GM23338 (cell line): ENCODE data around the gene STRA8. TPM values are rescaled to one million over a fixed set of nuclear protein-coding genes. Genes with fewer than 3 reads are reported as not detected.

Experiments used
- ATAC-seq: fragments of 200-7000 bp; cut with Tn5 transposase; 3 replicates; pipeline ENCODE4 v1.9.1; 2020
- DNase-seq: peaks from one replicate; pipeline ENCODE4 v3.0.0-alpha.2; 2015; ENCODE audit warnings: low spot score
- H2AFZ ChIP-seq: fragments of 200-600 bp; sonication (generic); 2 replicates; pipeline ENCODE4 v1.8.0; 2016; ENCODE audit warnings: antibody characterized with exemption, mild to moderate bottlenecking, moderate library complexity
- H3F3A ChIP-seq: fragments of 200-600 bp; sonication (generic); replicated peaks from 2 replicates; pipeline ENCODE4 v1.8.0; 2017; ENCODE audit warnings: antibody characterized with exemption, mixed run types, low read depth
- H3K27ac ChIP-seq: fragments of 200-600 bp; sonication (generic); 2 replicates; pipeline ENCODE4 v1.6.1; 2016; ENCODE audit warnings: low read depth
- H3K27me3 ChIP-seq: fragments of 200-600 bp; sonication (generic); 2 replicates; pipeline ENCODE4 v1.8.0; 2016; ENCODE audit warnings: mild to moderate bottlenecking, mixed run types, moderate library complexity; ENCODE audit not compliant: insufficient read depth
- H3K36me3 ChIP-seq: fragments of 200-600 bp; sonication (generic); 2 replicates; pipeline ENCODE4 v1.8.0; 2016; ENCODE audit warnings: mild to moderate bottlenecking; ENCODE audit not compliant: insufficient read depth
- H3K4me1 ChIP-seq: fragments of 200-600 bp; sonication (generic); 2 replicates; pipeline ENCODE4 v1.8.0; 2016; ENCODE audit warnings: mild to moderate bottlenecking, moderate library complexity; ENCODE audit not compliant: insufficient read depth
- H3K4me2 ChIP-seq: fragments of 200-600 bp; sonication (generic); 2 replicates; pipeline ENCODE4 v1.7.1; 2017; ENCODE audit warnings: mixed run types
- H3K4me3 ChIP-seq: fragments of 200-600 bp; sonication (generic); 2 replicates; pipeline ENCODE4 v1.6.1; 2016; ENCODE audit warnings: mixed run types
- H3K79me2 ChIP-seq: fragments of 200-600 bp; sonication (generic); replicated peaks from 2 replicates; pipeline ENCODE4 v1.8.0; 2017; ENCODE audit warnings: mild to moderate bottlenecking; ENCODE audit not compliant: insufficient read depth
- H3K9me2 ChIP-seq: fragments of 200-600 bp; sonication (generic); 2 replicates; pipeline ENCODE4 v1.8.0; 2017; ENCODE audit not compliant: insufficient read depth
- H4K20me1 ChIP-seq: fragments of 200-600 bp; sonication (generic); replicated peaks from 2 replicates; pipeline ENCODE4 v1.8.0; 2017; ENCODE audit warnings: mild to moderate bottlenecking; ENCODE audit not compliant: insufficient read depth
- H3K27ac Mint-ChIP-seq: 2 replicates; pipeline ENCODE4 v1.8.0; 2020; ENCODE audit warnings: inconsistent platforms, mild to moderate bottlenecking, moderate library complexity, mixed read lengths
- H3K27me3 Mint-ChIP-seq: 3 replicates; pipeline ENCODE4 v1.8.0; 2022; ENCODE audit warnings: low read depth, mild to moderate bottlenecking, moderate library complexity, mixed read lengths, inconsistent platforms; ENCODE audit not compliant: insufficient read depth, poor library complexity
- H3K36me3 Mint-ChIP-seq: 3 replicates; pipeline ENCODE4 v1.8.0; 2021; ENCODE audit warnings: low read depth, mild to moderate bottlenecking, inconsistent platforms, moderate library complexity, mixed read lengths
- H3K4me1 Mint-ChIP-seq: 3 replicates; pipeline ENCODE4 v1.8.0; 2020; ENCODE audit warnings: mild to moderate bottlenecking, inconsistent platforms, mixed read lengths
- H3K4me3 Mint-ChIP-seq: 3 replicates; pipeline ENCODE4 v1.8.0; 2021; ENCODE audit warnings: moderate library complexity, mild to moderate bottlenecking, inconsistent platforms, mixed read lengths
- H3K9me3 Mint-ChIP-seq: 3 replicates; pipeline ENCODE4 v1.8.0; 2020; ENCODE audit warnings: moderate library complexity, mild to moderate bottlenecking, inconsistent platforms, mixed read lengths
- CREB1 ChIP-seq: fragments of 250-450 bp; sonication (Bioruptor Pico); IDR thresholded peaks from 2 replicates; pipeline ENCODE4 v1.5.0; 2020; ENCODE audit warnings: low read depth, mild to moderate bottlenecking, moderate library complexity
- EZH2 ChIP-seq: fragments of 200-600 bp; sonication (generic); IDR thresholded peaks from one replicate; pipeline ENCODE4 v1.8.0; 2017; ENCODE audit warnings: antibody characterized with exemption, mild to moderate bottlenecking, low read depth; ENCODE audit not compliant: unreplicated experiment
- EZH2phosphoT487 ChIP-seq: fragments of 200-600 bp; sonication (generic); IDR thresholded peaks from one replicate; pipeline ENCODE4 v1.8.1; 2018; ENCODE audit warnings: antibody characterized with exemption; ENCODE audit not compliant: unreplicated experiment
- JUNB ChIP-seq: IDR thresholded peaks from one replicate; pipeline ENCODE4 v1.6.1; 2016; ENCODE audit warnings: antibody characterized with exemption; ENCODE audit not compliant: unreplicated experiment
- NANOG ChIP-seq: IDR thresholded peaks from 2 replicates; pipeline ENCODE4 v1.6.1; 2016; ENCODE audit warnings: antibody characterized with exemption, borderline replicate concordance
- STAT1 ChIP-seq: IDR thresholded peaks from one replicate; pipeline ENCODE4 v1.6.1; 2016; ENCODE audit warnings: antibody characterized with exemption; ENCODE audit not compliant: unreplicated experiment
- ZNF114 ChIP-seq: fragments of 250-450 bp; sonication (Bioruptor Pico); IDR thresholded peaks from 2 replicates; pipeline ENCODE4 v1.5.0; 2020; ENCODE audit warnings: mild to moderate bottlenecking, moderate library complexity
- ZNF331 ChIP-seq: fragments of 250-450 bp; sonication (Bioruptor Pico); IDR thresholded peaks from 2 replicates; pipeline ENCODE4 v1.5.0; 2020; ENCODE audit warnings: low read depth, mild to moderate bottlenecking, moderate library complexity
- polyA plus RNA-seq: library from polyadenylated mRNA; unstranded; fragments of >200 nt; fragmentation: Nextera tagmentation; extraction: Ambion mirVana; gene quantifications from 2 replicates; pipeline ENCODE4 v1.2.1, GENCODE V29; 2016
- total RNA-seq: library from RNA; depleted of rRNA; stranded (reverse); fragments of >200 nt; shearing (Covaris generic); gene quantifications from 2 replicates; pipeline ENCODE4 v1.2.3, GENCODE V29; 2014
- TF ChIP-seq, protein P1 (sequence below): fragments of 250-450 bp; sonication (Bioruptor Pico); IDR thresholded peaks from 2 replicates; pipeline ENCODE4 v1.5.0; 2020; ENCODE audit warnings: mild to moderate bottlenecking, moderate library complexity
- TF ChIP-seq, protein P2 (sequence below), 2 experiments: fragments of 200-600 bp in 1 of 2; sonication (generic) in 1 of 2; conservative IDR thresholded peaks; 2 replicates each; pipeline versions ENCODE4 v1.5.1 to v1.6.1; 2016 to 2017; ENCODE audit warnings: antibody characterized with exemption in 2 of 2, low read depth in 2 of 2, mild to moderate bottlenecking in 2 of 2, moderate library complexity in 1 of 2
- TF ChIP-seq, protein P3 (sequence below): IDR thresholded peaks from 2 replicates; pipeline ENCODE4 v1.6.1; 2016; ENCODE audit warnings: antibody characterized with exemption
- TF ChIP-seq, protein P4 (sequence below): IDR thresholded peaks from one replicate; pipeline ENCODE4 v1.6.1; 2018; ENCODE audit warnings: antibody characterized with exemption; ENCODE audit not compliant: unreplicated experiment

Gene STRA8
- total and polyA plus RNA-seq, 2 experiments from 2014 or later: not detected

DNA sequence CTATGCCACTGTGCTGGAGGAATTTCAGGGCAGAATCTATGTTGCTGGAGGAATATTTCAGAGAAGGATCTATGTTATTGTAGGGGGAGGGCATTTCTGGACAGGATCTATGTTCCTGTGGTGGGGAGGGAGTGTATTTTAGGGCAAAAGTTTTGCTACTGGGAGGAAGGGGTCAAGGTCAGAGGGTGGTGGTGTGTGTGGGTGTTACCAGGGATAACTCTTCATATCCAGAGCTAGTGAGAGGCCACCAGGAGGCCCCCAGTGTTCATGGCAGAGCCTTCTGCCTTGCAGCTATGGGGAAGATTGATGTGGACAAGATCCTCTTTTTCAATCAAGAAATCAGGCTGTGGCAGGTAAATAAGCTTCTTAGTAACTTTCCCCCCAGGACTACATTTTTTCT, 2.0 kb upstream of the STRA8 start:
- 0 out of 2 replicates have a peak, but pooled peaks cover 3% of the 10 kb centered on the region for H3F3A ChIP-seq
- H3K27me3 ChIP-seq: no peaks in the 10 kb centered on the region
- Mint-ChIP-seq H3K4me3 (no peak overlapping the region), H3K36me3 (no peaks in the 10 kb centered on the region; the same call in 2 of the 3 replicates), H3K4me1 (no peaks in the 10 kb centered on the region), H3K27me3 (no peaks in the 10 kb centered on the region), H3K9me3 (no peaks in the 10 kb centered on the region), H3K27ac (no peak overlapping the region)
- H3K9me2 ChIP-seq: 0 out of 2 replicates have a peak, but pooled peaks cover 7% of the 10 kb centered on the region
- DNase-seq (no peak), ATAC-seq (no peak)
- no peaks in the 10 kb centered on the region for H3K36me3 ChIP-seq
- H2AFZ ChIP-seq: no peak overlapping the region
- H3K4me1 ChIP-seq: no peaks in the 10 kb centered on the region
- TF ChIP-seq ZNF114 (CRISPR knock-in tag): no peak
- TF ChIP-seq, protein P1, sequence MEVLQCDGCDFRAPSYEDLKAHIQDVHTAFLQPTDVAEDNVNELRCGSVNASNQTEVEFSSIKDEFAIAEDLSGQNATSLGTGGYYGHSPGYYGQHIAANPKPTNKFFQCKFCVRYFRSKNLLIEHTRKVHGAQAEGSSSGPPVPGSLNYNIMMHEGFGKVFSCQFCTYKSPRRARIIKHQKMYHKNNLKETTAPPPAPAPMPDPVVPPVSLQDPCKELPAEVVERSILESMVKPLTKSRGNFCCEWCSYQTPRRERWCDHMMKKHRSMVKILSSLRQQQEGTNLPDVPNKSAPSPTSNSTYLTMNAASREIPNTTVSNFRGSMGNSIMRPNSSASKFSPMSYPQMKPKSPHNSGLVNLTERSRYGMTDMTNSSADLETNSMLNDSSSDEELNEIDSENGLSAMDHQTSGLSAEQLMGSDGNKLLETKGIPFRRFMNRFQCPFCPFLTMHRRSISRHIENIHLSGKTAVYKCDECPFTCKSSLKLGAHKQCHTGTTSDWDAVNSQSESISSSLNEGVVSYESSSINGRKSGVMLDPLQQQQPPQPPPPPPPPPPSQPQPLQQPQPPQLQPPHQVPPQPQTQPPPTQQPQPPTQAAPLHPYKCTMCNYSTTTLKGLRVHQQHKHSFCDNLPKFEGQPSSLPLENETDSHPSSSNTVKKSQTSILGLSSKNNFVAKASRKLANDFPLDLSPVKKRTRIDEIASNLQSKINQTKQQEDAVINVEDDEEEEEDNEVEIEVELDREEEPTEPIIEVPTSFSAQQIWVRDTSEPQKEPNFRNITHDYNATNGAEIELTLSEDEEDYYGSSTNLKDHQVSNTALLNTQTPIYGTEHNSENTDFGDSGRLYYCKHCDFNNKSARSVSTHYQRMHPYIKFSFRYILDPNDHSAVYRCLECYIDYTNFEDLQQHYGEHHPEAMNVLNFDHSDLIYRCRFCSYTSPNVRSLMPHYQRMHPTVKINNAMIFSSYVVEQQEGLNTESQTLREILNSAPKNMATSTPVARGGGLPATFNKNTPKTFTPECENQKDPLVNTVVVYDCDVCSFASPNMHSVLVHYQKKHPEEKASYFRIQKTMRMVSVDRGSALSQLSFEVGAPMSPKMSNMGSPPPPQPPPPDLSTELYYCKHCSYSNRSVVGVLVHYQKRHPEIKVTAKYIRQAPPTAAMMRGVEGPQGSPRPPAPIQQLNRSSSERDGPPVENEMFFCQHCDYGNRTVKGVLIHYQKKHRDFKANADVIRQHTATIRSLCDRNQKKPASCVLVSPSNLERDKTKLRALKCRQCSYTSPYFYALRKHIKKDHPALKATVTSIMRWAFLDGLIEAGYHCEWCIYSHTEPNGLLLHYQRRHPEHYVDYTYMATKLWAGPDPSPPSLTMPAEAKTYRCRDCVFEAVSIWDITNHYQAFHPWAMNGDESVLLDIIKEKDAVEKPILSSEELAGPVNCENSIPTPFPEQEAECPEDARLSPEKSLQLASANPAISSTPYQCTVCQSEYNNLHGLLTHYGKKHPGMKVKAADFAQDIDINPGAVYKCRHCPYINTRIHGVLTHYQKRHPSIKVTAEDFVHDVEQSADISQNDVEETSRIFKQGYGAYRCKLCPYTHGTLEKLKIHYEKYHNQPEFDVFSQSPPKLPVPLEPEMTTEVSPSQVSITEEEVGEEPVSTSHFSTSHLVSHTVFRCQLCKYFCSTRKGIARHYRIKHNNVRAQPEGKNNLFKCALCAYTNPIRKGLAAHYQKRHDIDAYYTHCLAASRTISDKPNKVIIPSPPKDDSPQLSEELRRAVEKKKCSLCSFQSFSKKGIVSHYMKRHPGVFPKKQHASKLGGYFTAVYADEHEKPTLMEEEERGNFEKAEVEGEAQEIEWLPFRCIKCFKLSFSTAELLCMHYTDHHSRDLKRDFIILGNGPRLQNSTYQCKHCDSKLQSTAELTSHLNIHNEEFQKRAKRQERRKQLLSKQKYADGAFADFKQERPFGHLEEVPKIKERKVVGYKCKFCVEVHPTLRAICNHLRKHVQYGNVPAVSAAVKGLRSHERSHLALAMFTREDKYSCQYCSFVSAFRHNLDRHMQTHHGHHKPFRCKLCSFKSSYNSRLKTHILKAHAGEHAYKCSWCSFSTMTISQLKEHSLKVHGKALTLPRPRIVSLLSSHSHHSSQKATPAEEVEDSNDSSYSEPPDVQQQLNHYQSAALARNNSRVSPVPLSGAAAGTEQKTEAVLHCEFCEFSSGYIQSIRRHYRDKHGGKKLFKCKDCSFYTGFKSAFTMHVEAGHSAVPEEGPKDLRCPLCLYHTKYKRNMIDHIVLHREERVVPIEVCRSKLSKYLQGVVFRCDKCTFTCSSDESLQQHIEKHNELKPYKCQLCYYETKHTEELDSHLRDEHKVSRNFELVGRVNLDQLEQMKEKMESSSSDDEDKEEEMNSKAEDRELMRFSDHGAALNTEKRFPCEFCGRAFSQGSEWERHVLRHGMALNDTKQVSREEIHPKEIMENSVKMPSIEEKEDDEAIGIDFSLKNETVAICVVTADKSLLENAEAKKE: no peak
- TF ChIP-seq STAT1: no peak
- TF ChIP-seq EZH2phosphoT487: no peak
- TF ChIP-seq, protein P2, sequence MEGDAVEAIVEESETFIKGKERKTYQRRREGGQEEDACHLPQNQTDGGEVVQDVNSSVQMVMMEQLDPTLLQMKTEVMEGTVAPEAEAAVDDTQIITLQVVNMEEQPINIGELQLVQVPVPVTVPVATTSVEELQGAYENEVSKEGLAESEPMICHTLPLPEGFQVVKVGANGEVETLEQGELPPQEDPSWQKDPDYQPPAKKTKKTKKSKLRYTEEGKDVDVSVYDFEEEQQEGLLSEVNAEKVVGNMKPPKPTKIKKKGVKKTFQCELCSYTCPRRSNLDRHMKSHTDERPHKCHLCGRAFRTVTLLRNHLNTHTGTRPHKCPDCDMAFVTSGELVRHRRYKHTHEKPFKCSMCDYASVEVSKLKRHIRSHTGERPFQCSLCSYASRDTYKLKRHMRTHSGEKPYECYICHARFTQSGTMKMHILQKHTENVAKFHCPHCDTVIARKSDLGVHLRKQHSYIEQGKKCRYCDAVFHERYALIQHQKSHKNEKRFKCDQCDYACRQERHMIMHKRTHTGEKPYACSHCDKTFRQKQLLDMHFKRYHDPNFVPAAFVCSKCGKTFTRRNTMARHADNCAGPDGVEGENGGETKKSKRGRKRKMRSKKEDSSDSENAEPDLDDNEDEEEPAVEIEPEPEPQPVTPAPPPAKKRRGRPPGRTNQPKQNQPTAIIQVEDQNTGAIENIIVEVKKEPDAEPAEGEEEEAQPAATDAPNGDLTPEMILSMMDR (conservative IDR thresholded peaks at IDR 0.05; ENCODE audit: low read depth in 2 of 2): no peak
- no peak for TF ChIP-seq EZH2
- TF ChIP-seq, protein P3, sequence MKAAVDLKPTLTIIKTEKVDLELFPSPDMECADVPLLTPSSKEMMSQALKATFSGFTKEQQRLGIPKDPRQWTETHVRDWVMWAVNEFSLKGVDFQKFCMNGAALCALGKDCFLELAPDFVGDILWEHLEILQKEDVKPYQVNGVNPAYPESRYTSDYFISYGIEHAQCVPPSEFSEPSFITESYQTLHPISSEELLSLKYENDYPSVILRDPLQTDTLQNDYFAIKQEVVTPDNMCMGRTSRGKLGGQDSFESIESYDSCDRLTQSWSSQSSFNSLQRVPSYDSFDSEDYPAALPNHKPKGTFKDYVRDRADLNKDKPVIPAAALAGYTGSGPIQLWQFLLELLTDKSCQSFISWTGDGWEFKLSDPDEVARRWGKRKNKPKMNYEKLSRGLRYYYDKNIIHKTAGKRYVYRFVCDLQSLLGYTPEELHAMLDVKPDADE: no peak
- no peak for TF ChIP-seq JUNB
- no peak for TF ChIP-seq NANOG
- TF ChIP-seq, protein P4, sequence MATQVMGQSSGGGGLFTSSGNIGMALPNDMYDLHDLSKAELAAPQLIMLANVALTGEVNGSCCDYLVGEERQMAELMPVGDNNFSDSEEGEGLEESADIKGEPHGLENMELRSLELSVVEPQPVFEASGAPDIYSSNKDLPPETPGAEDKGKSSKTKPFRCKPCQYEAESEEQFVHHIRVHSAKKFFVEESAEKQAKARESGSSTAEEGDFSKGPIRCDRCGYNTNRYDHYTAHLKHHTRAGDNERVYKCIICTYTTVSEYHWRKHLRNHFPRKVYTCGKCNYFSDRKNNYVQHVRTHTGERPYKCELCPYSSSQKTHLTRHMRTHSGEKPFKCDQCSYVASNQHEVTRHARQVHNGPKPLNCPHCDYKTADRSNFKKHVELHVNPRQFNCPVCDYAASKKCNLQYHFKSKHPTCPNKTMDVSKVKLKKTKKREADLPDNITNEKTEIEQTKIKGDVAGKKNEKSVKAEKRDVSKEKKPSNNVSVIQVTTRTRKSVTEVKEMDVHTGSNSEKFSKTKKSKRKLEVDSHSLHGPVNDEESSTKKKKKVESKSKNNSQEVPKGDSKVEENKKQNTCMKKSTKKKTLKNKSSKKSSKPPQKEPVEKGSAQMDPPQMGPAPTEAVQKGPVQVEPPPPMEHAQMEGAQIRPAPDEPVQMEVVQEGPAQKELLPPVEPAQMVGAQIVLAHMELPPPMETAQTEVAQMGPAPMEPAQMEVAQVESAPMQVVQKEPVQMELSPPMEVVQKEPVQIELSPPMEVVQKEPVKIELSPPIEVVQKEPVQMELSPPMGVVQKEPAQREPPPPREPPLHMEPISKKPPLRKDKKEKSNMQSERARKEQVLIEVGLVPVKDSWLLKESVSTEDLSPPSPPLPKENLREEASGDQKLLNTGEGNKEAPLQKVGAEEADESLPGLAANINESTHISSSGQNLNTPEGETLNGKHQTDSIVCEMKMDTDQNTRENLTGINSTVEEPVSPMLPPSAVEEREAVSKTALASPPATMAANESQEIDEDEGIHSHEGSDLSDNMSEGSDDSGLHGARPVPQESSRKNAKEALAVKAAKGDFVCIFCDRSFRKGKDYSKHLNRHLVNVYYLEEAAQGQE: no peak
- no peak for TF ChIP-seq ZNF331 (CRISPR knock-in tag)
- no peak for TF ChIP-seq CREB1 (CRISPR knock-in tag)
- H3K79me2 ChIP-seq: no peaks in the 10 kb centered on the region
- no peak overlapping the region for H3K4me3 ChIP-seq
- H3K27ac ChIP-seq: no peak overlapping the region
- H3K4me2 ChIP-seq: no peak overlapping the region
- H4K20me1 ChIP-seq: no peaks in the 10 kb centered on the region
